Panc1 (cell line): Measurements from ENCODE around the gene TMOD4.

Experiments used
- CTCF ChIP-seq: fragments of 450-650 bp; IDR thresholded peaks from 2 replicates; pipeline ENCODE4 v1.5.1; 2017; ENCODE audit warnings: mild to moderate bottlenecking
- REST ChIP-seq, 2 experiments: IDR thresholded peaks; 2 replicates each; pipeline ENCODE4 v1.6.1; 2011 to 2012; ENCODE audit warnings: low read depth in 2 of 2, control low read depth in 1 of 2, low read length in 1 of 2, mild to moderate bottlenecking in 1 of 2, moderate library complexity in 1 of 2; ENCODE audit not compliant: insufficient read depth in 1 of 2

- TF ChIP-seq CTCF = no peak
- peak in 1 of 2 experiments; percentile 64; a peak in 1 of 4 replicates for TF ChIP-seq REST (IDR thresholded peaks at IDR 0.05; ENCODE audit: insufficient read depth in 1 of 2, low read depth in 2 of 2, low read length in 1 of 2)
Observed at GRCh38 chr1:151165738-151166504, 9.9 kb downstream of the TMOD4 start, which contains the start of the genes LYSMD1 and SCNM1.
